ENCODE results near the gene SLC17A1.

- TF ChIP-seq POLR2A (IDR thresholded peaks at IDR 0.05) = no peak
- TF ChIP-seq, protein P1, sequence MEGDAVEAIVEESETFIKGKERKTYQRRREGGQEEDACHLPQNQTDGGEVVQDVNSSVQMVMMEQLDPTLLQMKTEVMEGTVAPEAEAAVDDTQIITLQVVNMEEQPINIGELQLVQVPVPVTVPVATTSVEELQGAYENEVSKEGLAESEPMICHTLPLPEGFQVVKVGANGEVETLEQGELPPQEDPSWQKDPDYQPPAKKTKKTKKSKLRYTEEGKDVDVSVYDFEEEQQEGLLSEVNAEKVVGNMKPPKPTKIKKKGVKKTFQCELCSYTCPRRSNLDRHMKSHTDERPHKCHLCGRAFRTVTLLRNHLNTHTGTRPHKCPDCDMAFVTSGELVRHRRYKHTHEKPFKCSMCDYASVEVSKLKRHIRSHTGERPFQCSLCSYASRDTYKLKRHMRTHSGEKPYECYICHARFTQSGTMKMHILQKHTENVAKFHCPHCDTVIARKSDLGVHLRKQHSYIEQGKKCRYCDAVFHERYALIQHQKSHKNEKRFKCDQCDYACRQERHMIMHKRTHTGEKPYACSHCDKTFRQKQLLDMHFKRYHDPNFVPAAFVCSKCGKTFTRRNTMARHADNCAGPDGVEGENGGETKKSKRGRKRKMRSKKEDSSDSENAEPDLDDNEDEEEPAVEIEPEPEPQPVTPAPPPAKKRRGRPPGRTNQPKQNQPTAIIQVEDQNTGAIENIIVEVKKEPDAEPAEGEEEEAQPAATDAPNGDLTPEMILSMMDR (IDR thresholded peaks at IDR 0.05) = no peak
Observed at GRCh38 chr6:25872814-25873213, 41.0 kb upstream of the SLC17A1 start.

Data from right lobe of liver (tissue), 4 donors.